GM12892 (cell line): Measurements from ENCODE around the gene VASH2. TPM values are rescaled to one million over a fixed set of nuclear protein-coding genes. Genes with fewer than 3 reads are reported as not detected.
"Not testable (repeated sequence)": the region's sequence is repeated elsewhere in the genome, so short reads cannot be mapped to it uniquely, and the experiment has no call there.

ENCODE experiments used
- DNase-seq: peaks from one replicate; pipeline ENCODE4 v3.0.0; 2011; ENCODE audit not compliant: insufficient read length
- FAIRE-seq: peaks from 2 replicates; lab custom pipeline; 2011; peaks lifted over from hg19 to GRCh38; lab: Jason Lieb, UNC
- POLR2A ChIP-seq: IDR thresholded peaks from 2 replicates; pipeline ENCODE4 v1.6.1; 2011; ENCODE audit warnings: low read depth, low read length, control low read depth
- POLR2AphosphoS5 ChIP-seq: IDR thresholded peaks from 2 replicates; pipeline ENCODE4 v1.6.1; 2011; ENCODE audit warnings: low read depth, low read length, control low read depth
- TAF1 ChIP-seq: IDR thresholded peaks from 2 replicates; pipeline ENCODE4 v1.6.1; 2011; ENCODE audit warnings: low read depth, mild to moderate bottlenecking, control low read depth, low read length, borderline replicate concordance
- polyA plus RNA-seq: library from polyadenylated mRNA; unstranded; fragments of >200 nt; gene quantifications from one replicate; pipeline ENCODE4 v1.2.1, GENCODE V29; 2012; ENCODE audit warnings: missing spikeins, inconsistent platforms; ENCODE audit not compliant: missing spikeins

The VASH2 gene
- polyA plus RNA-seq, result 35.6 TPM

GRCh38 chr1:212950243-212951125, at the start of gene VASH2:
VASH2 (plus strand) TSS chr1:212950541; CDS start chr1:212951543, 1,002 bp downstream.
- FAIRE-seq, result peak; percentile 87
- no peak for TF ChIP-seq POLR2AphosphoS5
- no peak; the same call in 1 of the 2 replicates for TF ChIP-seq POLR2A
- TF ChIP-seq TAF1, result peak; percentile 35; the same call in 1 of the 2 replicates
- peak; percentile 92 for DNase-seq

GRCh38 chr1:212901290-212901689, 49.1 kb upstream of the VASH2 start:
- TF ChIP-seq TAF1, result no peak
- TF ChIP-seq POLR2A, result no peak
- no peak for TF ChIP-seq POLR2AphosphoS5
- DNase-seq (no peak), FAIRE-seq (no peak)

- FAIRE-seq (no peak), DNase-seq (no peak)
- TF ChIP-seq POLR2AphosphoS5 (no peak), POLR2A (no peak), TAF1 (no peak)
Measured at GRCh38 chr1:212902054-212902453, 48.3 kb upstream of the VASH2 start.

GRCh38 chr1:212903664-212904063, 46.7 kb upstream of the VASH2 start:
- no peak for DNase-seq
- no peak for TF ChIP-seq POLR2AphosphoS5
- FAIRE-seq, result no peak

- FAIRE-seq, DNase-seq: not testable (repeated sequence)
Measured at GRCh38 chr1:212908071-212908470, 42.3 kb upstream of the VASH2 start.

- no peak for TF ChIP-seq POLR2A
- TF ChIP-seq POLR2AphosphoS5, result no peak
- TF ChIP-seq TAF1, result no peak
- no peak for FAIRE-seq
- DNase-seq, result no peak
Measured at GRCh38 chr1:212908971-212909370, 41.4 kb upstream of the VASH2 start.

GRCh38 chr1:212909652-212910063, 40.7 kb upstream of the VASH2 start:
- DNase-seq (no peak), FAIRE-seq (no peak)
- TF ChIP-seq TAF1 (no peak), POLR2AphosphoS5 (no peak), POLR2A (no peak)

GRCh38 chr1:212910213-212910612, 40.1 kb upstream of the VASH2 start:
- not testable (repeated sequence) for DNase-seq, FAIRE-seq

- not testable (repeated sequence) for DNase-seq, FAIRE-seq
Measured at GRCh38 chr1:212913638-212914037, 36.7 kb upstream of the VASH2 start.

- not testable (repeated sequence) for FAIRE-seq, DNase-seq
Measured at GRCh38 chr1:212914110-212914509, 36.2 kb upstream of the VASH2 start.

GRCh38 chr1:212914789-212915188, 35.6 kb upstream of the VASH2 start:
- TF ChIP-seq TAF1 (no peak), POLR2AphosphoS5 (no peak), POLR2A (no peak)
- no peak for FAIRE-seq
- no peak for DNase-seq

GRCh38 chr1:212915245-212916091, 34.9 kb upstream of the VASH2 start:
- no peak for TF ChIP-seq POLR2AphosphoS5
- no peak for TF ChIP-seq TAF1
- TF ChIP-seq POLR2A, result no peak
- FAIRE-seq (no peak), DNase-seq (no peak)
